GM12892 (cell line): ENCODE results near the gene KIRREL3.

Source experiments
- POLR2A ChIP-seq: IDR thresholded peaks from 2 replicates; pipeline ENCODE4 v1.6.1; 2011; ENCODE audit warnings: low read depth, low read length, control low read depth
- POLR2AphosphoS5 ChIP-seq: IDR thresholded peaks from 2 replicates; pipeline ENCODE4 v1.6.1; 2011; ENCODE audit warnings: low read depth, low read length, control low read depth

GRCh38 chr11:126981635-126982034 lies 18.9 kb downstream of the KIRREL3 start:
- TF ChIP-seq POLR2A (no peak), POLR2AphosphoS5 (no peak)
